Colonic mucosa (tissue), 4 donors: ENCODE data around the gene XPC. TPM values are rescaled to one million over a fixed set of nuclear protein-coding genes. Genes with fewer than 3 reads are reported as not detected.

Source experiments
- DNase-seq: peaks from one replicate; pipeline ENCODE4 v3.0.0-alpha.2; 2020
- H3K27ac ChIP-seq: fragments of 200-600 bp; one replicate; pipeline ENCODE4 v1.8.0; 2021
- H3K27me3 ChIP-seq: fragments of 200-600 bp; one replicate; pipeline ENCODE4 v1.8.0; 2021
- H3K36me3 ChIP-seq: fragments of 200-600 bp; one replicate; pipeline ENCODE4 v1.8.0; 2021
- H3K4me1 ChIP-seq: fragments of 200-600 bp; one replicate; pipeline ENCODE4 v1.8.0; 2021; ENCODE audit warnings: mild to moderate bottlenecking
- H3K4me3 ChIP-seq: fragments of 200-600 bp; one replicate; pipeline ENCODE4 v1.8.0; 2021
- H3K9ac ChIP-seq, 2 donors: one replicate each; pipeline ENCODE4 v1.7.0; 2013; ENCODE audit warnings: control low read depth in 2 of 2, low read depth in 2 of 2, low read length in 2 of 2
- H3K9me3 ChIP-seq: fragments of 200-600 bp; one replicate; pipeline ENCODE4 v1.8.0; 2021
- intact Hi-C: fragments of 100-400 bp; cut with DNase I; formaldehyde crosslinking; loops from one replicate; pipeline ENCODE4 v1.14.1; 2022
- total RNA-seq, 2 donors: library from RNA; stranded (reverse); fragmentation: NEBNext Ultra II Directional in 1 of 2; extraction: Animal tissue kit (Norgen Biotek cat#: 25700) in 1 of 2; gene quantifications; one replicate each; pipeline ENCODE4 v1.2.1, GENCODE V29; 2021
- TF ChIP-seq, protein P1 (sequence below): fragments of 200-600 bp; IDR thresholded peaks from one replicate; pipeline ENCODE4 v1.8.0; 2022; ENCODE audit warnings: antibody characterized with exemption, mild to moderate bottlenecking
- donor health status: healthy.
- donor health status: DM: no; HTN: no; CAD: no.
- donor health status: DM: no; HTN: no; CAD: no.

XPC gene
- total RNA-seq, 2 donors from 2014 or later: 14.7 to 23.3 TPM

DNA sequence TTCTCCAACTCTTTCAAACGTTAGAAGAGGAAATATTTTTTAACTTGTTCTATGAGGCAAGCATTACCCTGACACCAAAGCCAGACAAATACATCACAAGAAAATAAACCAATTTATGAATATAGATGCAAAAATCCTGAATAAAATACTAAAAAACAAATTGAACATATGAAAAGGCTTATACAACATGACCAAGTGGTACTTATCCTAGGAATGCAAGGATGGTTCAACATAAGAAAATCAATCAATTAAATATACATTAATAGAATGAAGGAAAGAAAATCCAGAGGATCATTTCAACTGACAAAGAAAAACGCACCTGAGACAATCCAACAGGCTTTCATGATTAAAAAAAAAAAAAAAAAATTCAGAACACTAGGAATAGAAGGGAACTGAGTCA is 17.1 kb downstream of the XPC start:
- Histone ChIP-seq H3K27ac (no peak overlapping the region), H3K36me3 (peaks cover 6% of the 10 kb centered on the region), H3K4me1 (no peaks in the 10 kb centered on the region), H3K27me3 (no peaks in the 10 kb centered on the region), H3K9me3 (no peaks in the 10 kb centered on the region), H3K9ac (no peak overlapping the region), H3K4me3 (no peak overlapping the region)
- DNase-seq: no peak
- TF ChIP-seq, protein P1, sequence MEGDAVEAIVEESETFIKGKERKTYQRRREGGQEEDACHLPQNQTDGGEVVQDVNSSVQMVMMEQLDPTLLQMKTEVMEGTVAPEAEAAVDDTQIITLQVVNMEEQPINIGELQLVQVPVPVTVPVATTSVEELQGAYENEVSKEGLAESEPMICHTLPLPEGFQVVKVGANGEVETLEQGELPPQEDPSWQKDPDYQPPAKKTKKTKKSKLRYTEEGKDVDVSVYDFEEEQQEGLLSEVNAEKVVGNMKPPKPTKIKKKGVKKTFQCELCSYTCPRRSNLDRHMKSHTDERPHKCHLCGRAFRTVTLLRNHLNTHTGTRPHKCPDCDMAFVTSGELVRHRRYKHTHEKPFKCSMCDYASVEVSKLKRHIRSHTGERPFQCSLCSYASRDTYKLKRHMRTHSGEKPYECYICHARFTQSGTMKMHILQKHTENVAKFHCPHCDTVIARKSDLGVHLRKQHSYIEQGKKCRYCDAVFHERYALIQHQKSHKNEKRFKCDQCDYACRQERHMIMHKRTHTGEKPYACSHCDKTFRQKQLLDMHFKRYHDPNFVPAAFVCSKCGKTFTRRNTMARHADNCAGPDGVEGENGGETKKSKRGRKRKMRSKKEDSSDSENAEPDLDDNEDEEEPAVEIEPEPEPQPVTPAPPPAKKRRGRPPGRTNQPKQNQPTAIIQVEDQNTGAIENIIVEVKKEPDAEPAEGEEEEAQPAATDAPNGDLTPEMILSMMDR: no peak
- intact Hi-C loops: no loop called here

DNA sequence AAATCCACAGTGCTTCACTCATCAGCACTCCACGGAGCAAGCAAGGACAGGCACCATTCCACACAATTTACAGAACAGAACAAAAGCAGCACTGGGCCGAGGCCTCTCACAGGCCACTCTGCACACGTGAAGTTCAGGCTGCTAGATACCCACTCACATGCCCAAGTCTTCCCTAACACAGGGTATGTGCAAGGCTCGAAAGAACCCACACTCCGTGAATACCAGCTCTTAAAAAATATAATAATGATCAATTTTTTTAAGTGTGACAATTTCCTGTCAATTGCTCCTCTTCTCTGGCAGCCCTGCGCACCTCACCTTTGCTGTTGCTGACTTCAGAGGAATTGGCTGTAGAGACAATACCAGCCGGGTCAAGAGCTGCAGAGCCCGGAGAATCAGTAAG is 19.0 kb downstream of the XPC start:
- Histone ChIP-seq H3K27me3 (no peaks in the 10 kb centered on the region), H3K9me3 (no peaks in the 10 kb centered on the region), H3K36me3 (no peaks in the 10 kb centered on the region), H3K4me1 (no peaks in the 10 kb centered on the region), H3K9ac (no peak overlapping the region), H3K4me3 (no peak overlapping the region), H3K27ac (no peak overlapping the region)
- intact Hi-C loops: no loop called here
- TF ChIP-seq, protein P1: no peak
- DNase-seq: no peak

- no peaks in the 10 kb centered on the region for H3K9me3 ChIP-seq
- no peaks in the 10 kb centered on the region for H3K4me1 ChIP-seq
- no peak overlapping the region for H3K9ac ChIP-seq
- H3K27me3 ChIP-seq: no peaks in the 10 kb centered on the region
- intact Hi-C loops: no loop called here
- no peak for DNase-seq
- H3K36me3 ChIP-seq: no peaks in the 10 kb centered on the region
- no peak overlapping the region for H3K27ac ChIP-seq
- H3K4me3 ChIP-seq: no peak overlapping the region
- TF ChIP-seq, protein P1: no peak
Measured at GRCh38 chr3:14158370-14158769, 20.0 kb downstream of the XPC start.

GRCh38 chr3:14157951-14158350 is 20.4 kb downstream of the XPC start:
- DNase-seq: no peak
- intact Hi-C loops: no loop called here
- no peaks in the 10 kb centered on the region for H3K36me3 ChIP-seq

DNA sequence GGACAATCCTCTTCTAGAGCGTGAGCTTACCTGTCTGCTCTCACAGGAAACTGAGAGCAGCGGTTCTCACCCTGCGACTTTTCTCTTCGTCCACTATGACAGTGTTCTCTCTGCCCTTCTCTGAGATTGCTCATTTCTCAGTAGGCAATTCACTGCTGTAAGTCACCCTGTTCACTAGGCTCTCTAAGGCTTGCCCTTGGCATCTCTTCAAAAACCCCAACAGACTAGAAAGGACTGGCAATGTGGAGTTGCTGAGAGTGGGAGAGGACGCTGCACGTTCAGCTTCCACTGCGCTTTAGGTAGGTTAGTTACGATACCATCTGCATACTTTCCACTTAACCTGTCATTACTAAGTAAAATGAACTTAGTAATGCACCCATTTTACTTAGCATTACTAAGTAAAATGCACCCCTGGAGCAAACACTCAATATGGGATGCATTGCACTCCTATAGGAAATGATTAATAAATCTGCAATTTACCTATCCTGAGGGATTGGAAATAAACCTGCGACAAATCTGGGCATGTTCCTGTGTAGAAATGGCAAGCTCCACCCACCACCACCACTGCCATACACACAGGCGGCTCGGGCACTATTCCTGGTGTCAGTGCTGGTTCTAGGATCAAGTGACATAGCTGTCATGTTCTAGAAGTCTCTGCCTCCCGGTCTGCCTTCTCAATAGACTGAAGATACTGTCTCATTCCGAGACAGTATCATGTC is 21.4 kb downstream of the XPC start:
- no peak overlapping the region for H3K27ac ChIP-seq
- TF ChIP-seq, protein P1: no peak
- H3K9ac ChIP-seq: no peak overlapping the region
- DNase-seq: no peak
- no peak overlapping the region for H3K4me3 ChIP-seq
- H3K36me3 ChIP-seq: no peaks in the 10 kb centered on the region
- intact Hi-C loops: no loop called here
- no peaks in the 10 kb centered on the region for H3K9me3 ChIP-seq
- H3K4me1 ChIP-seq: no peaks in the 10 kb centered on the region
- no peaks in the 10 kb centered on the region for H3K27me3 ChIP-seq

More at GRCh38 chr3:14157951-14158350, 20.4 kb downstream of the XPC start:
- Histone ChIP-seq H3K27ac (no peak overlapping the region), H3K4me3 (no peak overlapping the region), H3K4me1 (no peaks in the 10 kb centered on the region), H3K9me3 (no peaks in the 10 kb centered on the region), H3K27me3 (no peaks in the 10 kb centered on the region), H3K9ac (no peak overlapping the region)
- TF ChIP-seq, protein P1: no peak
